NCI-H526 (cell line): ENCODE measurements around the gene FYB1.
"Not testable (repeated sequence)": the region's sequence is repeated elsewhere in the genome, so short reads cannot be mapped to it uniquely, and the experiment has no call there.

Experiments
- DNase-seq, 2 experiments: peaks; one replicate each; lab custom pipeline; 2025; lab: John Stamatoyannopoulos, UW

Gene FYB1

GRCh38 chr5:39219437-39219836 lies at the start of gene FYB1:
Gene FYB1 (minus strand): TSS chr5:39219563. CDS start chr5:39202960, 16,603 bp downstream.
- no peak for DNase-seq

- no peak for DNase-seq
Observed at GRCh38 chr5:39267186-39267585, 47.8 kb upstream of the FYB1 start.

- DNase-seq = no peak
Observed at GRCh38 chr5:39266442-39266841, 47.1 kb upstream of the FYB1 start.

GRCh38 chr5:39264528-39264927 lies 45.2 kb upstream of the FYB1 start:
- no peak for DNase-seq

- DNase-seq = no peak
Observed at GRCh38 chr5:39262981-39263380, 43.6 kb upstream of the FYB1 start.

- DNase-seq = no peak
Observed at GRCh38 chr5:39260095-39260494, 40.7 kb upstream of the FYB1 start.

- DNase-seq = no peak
Observed at GRCh38 chr5:39257554-39257953, 38.2 kb upstream of the FYB1 start.

GRCh38 chr5:39256477-39257235 lies 37.3 kb upstream of the FYB1 start:
- no peak for DNase-seq

- no peak for DNase-seq
Observed at GRCh38 chr5:39255406-39255805, 36.0 kb upstream of the FYB1 start.

GRCh38 chr5:39254671-39255070 lies 35.3 kb upstream of the FYB1 start:
- no peak for DNase-seq

- no peak for DNase-seq
Observed at GRCh38 chr5:39253196-39253595, 33.8 kb upstream of the FYB1 start.

- no peak for DNase-seq
Observed at GRCh38 chr5:39249564-39250274, 30.4 kb upstream of the FYB1 start.

GRCh38 chr5:39249069-39249468 lies 29.7 kb upstream of the FYB1 start:
- DNase-seq = no peak

GRCh38 chr5:39240750-39241149 lies 21.4 kb upstream of the FYB1 start:
- DNase-seq = no peak

- DNase-seq = peak in 1 of 2 experiments; percentile 14
Observed at GRCh38 chr5:39238366-39239105, 19.2 kb upstream of the FYB1 start.

GRCh38 chr5:39236718-39237117 lies 17.4 kb upstream of the FYB1 start:
- DNase-seq = no peak

GRCh38 chr5:39235648-39236047 lies 16.3 kb upstream of the FYB1 start:
- DNase-seq = no peak

- DNase-seq = not testable (repeated sequence)
Observed at GRCh38 chr5:39234494-39234893, 15.1 kb upstream of the FYB1 start.

- DNase-seq = no peak
Observed at GRCh38 chr5:39233783-39234182, 14.4 kb upstream of the FYB1 start.

GRCh38 chr5:39231705-39232525 lies 12.6 kb upstream of the FYB1 start:
- peak; percentile 5 to 10 for DNase-seq

- no peak for DNase-seq
Observed at GRCh38 chr5:39228596-39228995, 9.2 kb upstream of the FYB1 start.

- DNase-seq = no peak
Observed at GRCh38 chr5:39226558-39226957, 7.2 kb upstream of the FYB1 start.
